Measurements from ENCODE around the gene ALS2CL. TPM values are rescaled to one million over a fixed set of nuclear protein-coding genes. Genes with fewer than 3 reads are reported as not detected.

The ALS2CL gene
- total RNA-seq, 1 donor from 2014 or later = 3.9 TPM

DNA sequence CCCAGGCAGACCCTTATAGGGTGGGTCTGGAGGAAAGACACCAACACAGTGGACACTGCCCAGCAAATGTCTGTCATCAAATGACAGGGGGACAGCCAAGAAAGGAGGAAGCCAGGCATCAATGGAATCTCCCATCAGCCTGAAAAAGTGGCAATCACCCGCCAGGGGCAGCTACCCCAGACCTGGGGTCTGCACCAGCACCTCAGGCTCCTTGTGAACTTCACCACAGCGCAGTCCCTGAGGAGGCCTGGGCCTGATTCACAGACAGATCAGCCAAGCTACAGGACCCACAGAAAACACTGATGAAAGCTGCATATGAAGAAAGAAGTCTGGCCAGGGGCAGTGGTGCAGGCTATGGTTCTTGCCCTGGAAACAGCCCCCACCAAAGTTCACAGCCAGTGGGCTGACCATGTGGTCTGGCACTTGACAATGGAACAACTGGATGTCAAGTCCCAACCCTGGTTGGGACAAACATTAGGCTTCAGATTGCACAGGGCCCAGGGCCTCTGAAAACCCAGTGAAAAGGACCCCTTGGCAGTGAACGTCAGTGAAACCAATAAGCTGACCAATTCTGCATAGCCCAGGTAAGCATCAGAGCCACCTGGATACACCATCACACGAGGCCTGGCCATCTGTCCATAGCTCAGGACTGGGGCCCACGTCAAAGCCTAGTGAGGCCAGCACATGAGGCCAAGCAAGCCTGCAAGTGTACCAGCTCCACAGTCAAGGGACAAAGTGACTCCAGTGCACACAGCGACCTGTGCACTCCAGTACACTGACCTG, 29.1 kb downstream of the ALS2CL start:
- DNase-seq = no peak

DNA sequence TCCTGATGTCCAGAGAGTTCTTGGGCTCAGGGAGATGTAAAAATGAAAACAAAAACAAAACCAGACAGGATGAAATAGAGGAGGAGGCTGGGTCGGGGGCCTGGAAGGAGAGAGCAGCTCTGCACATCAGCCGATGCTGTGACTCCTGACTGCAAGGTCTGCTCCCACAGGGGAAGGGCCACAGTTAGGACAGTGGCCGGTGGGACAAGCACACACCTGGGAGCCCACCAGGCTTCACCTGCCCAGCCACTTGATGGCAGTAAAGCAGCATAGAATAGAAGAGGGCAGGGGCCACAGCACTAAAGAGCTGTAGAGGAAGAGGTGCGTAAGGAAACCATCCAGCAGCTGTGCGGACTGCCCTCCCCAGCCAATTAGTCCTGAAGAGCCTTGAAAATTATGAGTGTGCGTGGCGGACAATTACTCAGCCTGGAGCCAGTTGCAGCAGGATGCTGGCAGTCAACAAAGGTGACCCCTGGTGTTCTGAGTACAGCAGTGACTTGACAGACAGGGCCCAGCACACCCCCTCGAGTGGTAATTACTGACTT, 29.8 kb downstream of the ALS2CL start:
- DNase-seq = no peak

DNA sequence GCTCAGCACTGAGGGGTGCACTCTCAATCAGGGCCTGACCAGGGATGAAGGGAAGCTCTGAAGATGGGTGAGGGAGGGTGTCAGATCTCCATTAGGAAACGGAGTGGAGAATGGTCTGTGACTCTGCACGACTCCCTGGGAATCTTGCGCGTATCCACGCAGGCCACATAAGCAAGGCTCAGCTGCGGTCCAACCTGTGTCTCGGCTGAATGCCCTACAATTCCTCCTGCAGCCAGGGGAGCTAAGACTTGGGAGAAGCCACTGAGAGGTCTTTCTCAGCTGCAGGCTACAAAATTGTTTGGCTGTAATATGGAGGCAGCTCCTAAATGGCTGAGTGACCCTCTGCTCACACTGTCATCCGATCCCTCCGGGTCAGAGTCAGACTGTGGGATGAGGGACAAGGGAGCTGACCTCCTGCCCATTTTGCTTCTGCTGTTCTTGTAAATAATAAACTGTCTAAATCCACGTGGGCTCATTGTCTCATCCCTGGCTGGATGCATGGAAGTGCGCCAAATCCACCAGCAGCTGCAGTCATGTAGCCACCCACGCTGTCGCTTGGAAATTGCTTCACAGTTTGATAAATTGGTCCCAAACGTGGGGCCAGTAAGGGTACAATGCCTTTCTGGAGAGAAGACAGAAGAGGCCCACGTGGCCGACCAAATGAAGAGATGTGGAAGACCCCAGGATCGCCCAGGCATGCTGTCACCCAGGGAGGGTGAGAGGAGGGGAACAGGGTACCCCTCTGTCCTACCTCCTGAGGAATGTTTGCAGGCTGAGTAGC, 30.5 kb downstream of the ALS2CL start:
- DNase-seq = peak; percentile 81

DNA sequence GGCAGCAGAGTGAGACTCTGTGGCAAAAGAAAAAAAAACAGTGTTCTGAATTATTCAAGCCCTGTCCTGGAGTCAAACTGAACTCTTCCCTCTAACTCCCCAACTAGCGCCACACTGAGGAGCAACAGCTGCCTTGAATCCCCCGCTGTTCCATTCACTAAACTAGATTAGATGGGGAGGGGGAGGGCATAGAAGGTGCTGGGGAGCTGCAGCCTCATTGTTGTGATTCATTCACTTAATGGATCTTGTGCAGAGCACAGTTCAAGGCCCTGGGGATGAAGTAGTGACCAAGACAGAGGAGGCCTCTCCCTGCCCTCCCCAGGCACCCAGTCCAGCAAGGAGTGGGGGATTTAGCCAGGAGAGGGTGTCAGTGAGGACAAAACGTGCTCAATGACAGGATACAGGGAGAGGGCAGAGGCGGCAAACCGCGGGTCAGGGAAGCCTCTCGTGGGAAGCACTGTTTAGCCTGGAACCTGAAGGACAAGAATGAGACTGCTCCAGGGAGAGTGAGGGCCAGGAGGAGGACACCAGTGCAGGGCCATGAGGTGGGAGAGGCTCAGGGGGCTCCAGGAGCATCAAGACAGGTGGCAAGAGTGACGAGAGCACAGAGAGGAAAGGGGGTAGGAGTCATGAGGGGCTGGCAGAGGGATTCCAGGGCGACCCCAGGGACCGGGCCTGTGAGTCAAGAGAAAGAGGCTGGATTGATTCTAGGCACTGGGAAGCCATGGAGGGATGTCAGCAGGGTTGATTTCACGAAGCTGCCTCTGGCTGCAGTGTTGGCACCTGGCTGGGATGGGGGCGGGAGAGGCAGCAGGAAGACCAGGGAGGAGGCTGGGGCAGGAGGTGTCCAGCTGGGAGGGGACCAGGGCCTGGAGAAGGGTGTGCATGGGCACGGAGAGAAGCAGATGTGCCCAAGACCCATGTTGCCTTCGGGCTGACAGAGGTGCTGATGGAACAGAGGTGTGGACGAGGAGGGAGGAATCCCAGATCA, 31.4 kb downstream of the ALS2CL start:
- no peak for DNase-seq

DNA sequence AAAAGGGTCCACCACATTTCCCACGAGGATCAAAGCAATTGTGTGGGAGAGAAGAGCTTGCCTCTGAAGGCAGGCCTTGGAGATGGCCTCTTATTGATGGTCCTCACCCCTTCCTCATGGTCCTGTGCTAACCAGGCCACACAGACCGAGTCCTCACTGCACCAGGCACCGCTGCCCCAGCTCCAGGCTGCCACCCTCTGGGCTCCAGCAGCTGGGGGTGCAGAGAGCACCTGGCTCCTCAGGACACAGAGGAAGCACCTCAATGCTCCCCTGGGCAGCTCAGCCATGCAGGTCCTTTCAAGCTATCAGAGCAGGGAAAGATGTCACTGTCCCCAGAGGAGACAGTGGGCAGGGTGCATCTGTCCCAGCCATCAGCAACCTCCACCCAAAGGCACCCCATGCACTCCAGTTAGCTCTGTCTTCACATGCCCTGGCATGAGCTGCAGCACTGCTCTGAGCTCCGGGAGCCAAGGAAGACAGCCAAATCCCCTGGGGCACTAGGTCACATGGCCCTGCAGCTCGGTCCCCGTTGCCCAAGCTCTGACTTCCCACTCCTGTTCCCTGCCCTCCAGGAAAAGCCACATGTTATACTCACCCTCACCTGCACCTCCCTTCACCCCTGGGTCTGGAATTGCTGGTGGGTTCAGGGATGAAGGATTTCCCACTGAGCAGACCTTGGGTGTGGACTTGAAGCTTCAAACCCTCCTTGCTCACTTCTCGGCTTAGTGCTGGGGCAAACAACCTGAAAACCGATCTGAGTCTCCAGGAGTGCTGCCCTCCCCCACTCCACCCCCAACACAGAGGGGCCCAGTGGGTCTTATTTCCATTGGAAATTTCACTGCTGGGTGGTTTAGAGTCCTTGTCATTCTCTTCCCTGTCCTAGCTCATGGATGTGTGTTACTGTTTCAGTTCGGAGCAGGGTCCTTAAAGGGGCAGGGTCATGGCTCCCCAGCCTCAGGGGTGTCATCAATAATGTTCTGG, 32.6 kb downstream of the ALS2CL start:
- no peak for DNase-seq

DNA sequence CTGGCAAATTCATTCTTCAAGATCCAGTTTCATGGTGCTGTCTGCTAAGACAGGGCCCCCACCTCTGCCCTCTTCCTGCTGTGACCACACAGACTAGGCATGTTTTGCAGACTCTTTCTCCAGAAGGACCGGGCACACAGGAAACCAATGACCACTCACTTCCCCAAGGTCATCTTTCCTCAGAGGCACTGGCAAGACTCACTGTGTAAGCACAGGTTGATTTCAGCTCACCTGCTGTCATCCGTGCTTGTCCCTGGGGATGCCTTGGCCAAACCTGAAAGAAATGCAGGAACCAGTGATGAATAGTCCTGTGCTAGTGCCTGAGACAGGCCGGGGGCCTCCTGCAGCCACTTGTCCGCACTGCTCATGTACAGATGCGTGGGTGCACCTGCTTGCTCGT, 33.5 kb downstream of the ALS2CL start:
- DNase-seq = no peak

DNA sequence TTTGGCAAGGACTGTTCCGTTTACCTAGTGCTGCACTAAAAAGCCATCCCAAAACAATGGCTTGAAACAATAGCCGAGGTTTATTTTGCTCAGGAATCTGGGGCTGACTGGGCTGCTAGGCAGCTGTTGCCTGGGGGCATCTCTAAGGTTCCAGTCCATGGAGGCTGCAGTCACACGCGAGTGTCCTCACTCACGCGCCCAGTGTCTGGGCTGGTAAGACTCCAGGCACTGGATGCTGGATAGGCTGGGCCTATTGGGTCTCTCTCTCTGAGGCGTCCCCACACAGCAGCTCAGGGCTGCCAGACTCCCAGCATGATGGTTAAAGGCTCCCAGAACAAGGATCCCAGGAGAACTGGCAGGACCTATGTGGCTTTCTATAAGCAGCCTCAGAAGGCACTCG, 34.2 kb downstream of the ALS2CL start:
- DNase-seq = no peak

DNA sequence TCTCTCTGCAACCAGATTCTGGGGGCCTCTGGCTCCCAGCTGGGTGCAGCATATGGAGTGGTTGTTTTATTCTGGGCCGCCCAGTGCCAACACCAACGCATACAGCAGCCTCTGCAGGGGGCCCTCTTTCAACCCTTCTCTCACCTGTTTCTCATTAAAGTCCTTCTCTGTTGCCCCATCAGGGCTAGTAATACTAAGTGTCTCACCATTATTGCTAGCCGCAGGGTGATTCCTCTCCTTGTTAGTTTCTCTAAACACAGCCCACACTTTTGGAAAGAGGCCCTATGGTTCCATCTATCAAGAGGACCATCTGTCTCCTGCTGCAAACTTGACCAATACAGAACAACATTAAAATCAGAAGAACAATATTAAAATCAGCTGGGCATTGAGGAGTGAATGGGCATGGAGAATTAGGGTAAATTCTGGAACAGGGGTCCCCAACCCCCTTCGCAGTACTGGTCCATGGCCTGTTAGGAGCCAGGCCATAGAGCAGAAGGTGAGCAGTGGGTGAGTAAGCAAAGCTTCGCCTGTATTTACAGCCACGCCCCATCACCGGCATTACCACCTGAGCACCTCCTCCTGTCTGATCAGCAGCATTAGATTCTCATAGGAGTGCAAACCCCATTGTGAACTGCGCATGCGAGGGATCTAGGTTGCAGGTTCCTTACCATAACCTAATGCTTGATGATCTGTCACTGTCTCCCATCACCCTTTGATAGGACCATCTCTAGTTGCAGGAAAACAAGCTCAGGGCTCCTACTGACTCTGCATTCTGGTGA, 36.5 kb downstream of the ALS2CL start:
- DNase-seq = no peak

DNA sequence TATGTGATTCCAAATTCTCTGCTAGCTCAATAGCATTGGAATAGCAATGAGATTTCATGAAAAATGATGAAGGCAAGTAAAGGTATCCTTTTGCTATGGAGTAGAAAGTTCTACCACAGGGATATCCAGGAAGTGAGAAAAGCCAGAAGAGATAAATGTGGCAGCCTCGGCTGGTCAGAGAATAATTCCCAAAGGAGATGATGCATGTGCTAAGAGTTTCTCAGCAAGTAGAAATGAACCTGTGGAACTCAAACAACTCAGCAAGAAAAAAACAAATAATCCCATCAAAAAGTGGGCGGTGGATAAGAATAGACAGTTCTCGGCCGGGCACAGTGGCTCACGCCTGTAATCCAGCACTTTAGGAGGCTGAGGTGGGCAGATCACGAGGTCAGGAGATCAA, 38.2 kb downstream of the ALS2CL start:
- no peak for DNase-seq

DNA sequence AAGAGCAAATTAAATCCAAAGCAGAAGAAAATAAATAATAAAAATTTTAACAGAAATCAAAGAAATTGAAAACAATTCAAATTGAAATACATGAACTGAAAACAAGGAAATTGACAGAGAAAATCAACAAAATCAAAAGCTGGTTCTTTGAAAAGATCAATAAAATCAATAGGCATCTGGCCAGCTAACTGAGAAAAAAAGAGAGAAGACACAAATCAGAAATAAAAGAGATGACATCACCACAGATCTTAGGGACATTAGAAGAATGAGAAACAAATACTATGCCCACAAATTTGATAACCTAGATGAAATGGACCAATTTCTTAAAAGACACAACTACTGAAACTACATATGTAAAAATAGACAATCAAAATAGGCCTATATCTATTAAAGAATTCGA, 42.4 kb downstream of the ALS2CL start:
- no peak for DNase-seq

DNA sequence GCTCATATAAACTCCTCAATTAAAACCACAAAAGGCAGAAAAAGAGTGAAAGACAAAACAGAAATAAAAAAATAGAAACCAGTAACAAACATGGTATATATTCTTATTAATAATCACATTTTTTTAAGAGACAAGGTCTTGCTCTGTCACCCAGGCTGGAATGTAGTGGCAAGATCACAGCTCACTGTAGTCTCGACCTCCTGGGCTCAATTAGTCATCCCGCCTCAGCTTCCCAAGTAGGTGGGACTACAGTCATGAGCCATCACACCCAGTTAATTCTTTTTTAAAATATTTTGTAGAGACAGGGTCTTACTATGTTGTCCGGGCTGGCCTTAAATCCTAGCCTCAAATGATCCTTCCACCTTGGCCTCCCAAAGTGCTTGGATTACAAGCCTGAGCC, 44.0 kb downstream of the ALS2CL start:
- DNase-seq = no peak

DNA sequence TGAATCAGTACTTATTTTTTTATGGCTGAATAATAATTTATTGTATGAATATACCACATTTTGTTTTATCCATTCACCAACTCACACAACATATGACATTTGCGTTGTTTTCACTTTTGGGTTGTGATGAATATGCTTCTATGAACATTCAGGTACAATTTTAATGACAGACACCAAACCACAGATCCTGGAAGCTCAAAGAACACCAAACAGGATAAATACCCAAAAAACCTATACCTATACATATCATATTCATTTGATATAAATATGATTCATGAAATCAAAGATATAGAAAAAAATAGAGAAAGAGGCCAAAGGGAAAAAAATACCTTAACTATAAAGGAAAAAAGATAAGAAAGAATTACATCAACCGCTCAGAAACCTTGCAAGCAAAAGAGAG, 45.4 kb downstream of the ALS2CL start:
- DNase-seq = no peak

DNA sequence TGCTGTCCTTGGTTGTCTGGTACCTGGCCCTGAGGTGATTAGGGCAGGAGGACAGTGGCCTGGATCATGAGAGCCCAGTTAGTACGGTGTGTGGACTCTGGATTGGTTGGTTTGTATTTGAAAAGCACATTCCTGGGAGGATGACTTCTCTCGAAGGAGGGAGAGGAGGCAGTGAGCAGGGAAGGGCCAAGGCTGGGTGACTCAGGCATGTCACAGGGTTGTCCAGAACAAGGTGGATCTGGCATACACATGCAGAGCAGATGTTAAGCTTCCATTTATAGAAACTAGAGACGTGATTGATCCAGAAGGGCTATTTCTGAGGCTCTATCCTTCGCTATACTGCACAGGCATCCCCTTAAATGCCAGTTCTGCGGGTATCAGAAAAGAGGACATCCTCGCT, 46.8 kb downstream of the ALS2CL start:
- DNase-seq = no peak

DNA sequence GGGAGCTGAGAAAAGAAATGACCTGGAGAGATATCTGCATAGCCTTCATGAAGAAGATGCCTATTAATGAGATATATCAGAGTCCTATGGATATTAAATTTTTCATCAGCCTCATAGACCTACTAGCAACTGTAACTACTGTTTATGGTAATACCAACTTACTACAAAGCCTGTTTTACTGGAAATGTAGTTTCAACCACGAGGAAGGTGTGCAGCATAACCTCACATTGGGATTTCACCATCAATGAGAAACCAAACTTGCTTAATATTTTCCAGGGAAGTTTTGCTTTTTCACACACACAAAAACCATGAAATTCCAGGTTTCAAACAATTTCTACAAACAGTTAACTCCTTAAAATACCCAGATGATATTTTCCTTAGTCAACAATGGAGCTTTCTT, 49.8 kb downstream of the ALS2CL start:
- DNase-seq = no peak

DNA sequence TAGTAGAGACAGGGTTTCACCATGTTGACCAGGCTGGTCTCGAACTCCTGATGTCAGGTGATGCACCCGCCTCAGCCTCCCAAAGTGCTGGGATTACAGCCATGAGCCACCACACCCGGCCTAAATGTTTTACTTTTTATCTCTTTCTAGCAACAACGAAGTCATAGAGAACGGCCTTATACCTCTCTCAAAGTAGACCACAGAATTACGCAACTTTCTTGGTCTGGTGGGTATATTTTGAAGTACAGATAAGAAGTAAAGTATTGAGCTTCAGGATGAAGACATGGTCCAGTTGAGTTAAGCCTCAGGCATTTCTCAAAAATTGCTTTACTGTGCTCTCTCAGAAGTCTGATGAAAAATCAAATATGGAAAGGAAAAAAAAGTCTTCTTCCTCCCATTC, 50.5 kb downstream of the ALS2CL start:
- DNase-seq = no peak

DNA sequence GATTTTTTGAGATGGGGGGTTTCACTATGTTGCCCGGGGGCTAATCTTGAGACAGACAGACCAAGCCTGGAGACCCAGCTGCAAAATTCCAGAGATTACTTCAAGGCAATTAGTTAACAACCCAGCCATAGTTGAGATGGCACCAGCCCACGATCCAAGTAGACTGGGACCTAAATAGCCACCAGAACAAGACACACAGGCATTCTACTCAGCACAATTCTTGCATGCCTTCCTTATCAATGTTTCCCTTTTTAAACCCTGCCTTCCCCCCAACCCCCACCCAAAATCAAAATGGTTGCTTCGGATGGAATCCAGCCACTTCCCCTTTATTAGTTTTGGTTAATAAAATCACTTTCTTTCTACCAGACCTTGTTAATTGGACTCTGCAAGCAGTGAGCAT, 52.6 kb downstream of the ALS2CL start:
- no peak for DNase-seq

DNA sequence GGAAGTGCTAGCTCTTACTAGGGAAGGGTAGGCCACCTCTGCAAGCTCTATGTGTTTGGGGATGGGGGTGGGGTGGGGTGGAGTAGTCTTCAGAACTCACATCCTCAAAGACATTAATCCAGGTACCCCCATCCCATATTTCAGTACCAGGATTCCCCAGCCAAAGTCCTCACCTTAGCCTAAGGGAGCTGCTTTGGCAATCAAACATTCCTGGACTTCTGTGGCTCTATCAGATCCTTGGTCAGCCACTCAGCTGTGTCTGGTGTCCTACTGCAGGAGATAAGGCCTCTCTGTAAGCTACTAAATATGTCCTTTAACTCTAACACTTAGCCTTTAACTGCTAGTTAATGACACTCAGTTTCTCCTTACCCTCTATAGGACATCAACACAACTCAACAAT, 54.3 kb downstream of the ALS2CL start:
- DNase-seq = no peak

DNA sequence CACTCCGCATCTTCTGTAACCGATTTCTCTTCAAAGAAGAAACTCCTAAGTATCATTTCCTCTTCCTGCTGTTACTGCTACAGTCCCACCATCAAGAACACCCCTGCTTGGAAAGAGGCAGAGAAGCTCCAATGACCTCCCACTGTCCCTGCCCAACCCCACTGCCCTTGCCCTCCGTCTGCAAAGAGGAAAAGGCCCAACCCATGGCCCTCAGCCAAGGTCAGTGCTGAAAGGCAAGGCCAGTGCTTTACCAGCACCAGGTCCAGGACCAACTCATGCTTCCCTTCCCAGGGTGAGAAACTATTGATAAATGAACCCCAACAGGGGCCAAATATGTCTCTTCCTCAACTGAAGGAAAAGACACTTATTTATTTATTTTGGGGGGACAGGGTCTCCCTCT, 58.6 kb downstream of the ALS2CL start:
- no peak for DNase-seq

DNA sequence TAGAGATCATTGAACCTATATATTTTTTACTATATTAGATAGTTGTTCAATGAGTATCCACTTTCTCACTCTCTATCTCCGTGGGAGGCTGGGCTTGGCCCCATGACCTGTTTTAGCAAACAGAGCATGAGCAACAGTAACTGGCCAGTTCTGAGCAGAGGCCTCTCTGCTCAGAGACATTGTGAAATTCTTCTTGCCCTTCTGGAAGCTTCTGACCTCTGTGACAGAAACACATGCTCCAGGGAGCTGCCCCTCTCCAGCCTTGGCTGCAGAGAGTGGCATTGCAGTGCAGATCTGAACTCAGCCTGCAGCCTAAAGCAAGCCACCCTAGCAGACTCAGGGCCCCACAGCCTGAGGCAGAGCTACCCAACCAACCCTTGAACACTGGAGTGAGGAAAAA, 60.7 kb downstream of the ALS2CL start:
- no peak for DNase-seq
